AG10803 (cell line): ENCODE measurements around the gene GPX4.

Experiments
- DNase-seq: peaks from one replicate; pipeline ENCODE4 v3.0.0; 2010; ENCODE audit warnings: low read depth
- H3K4me3 ChIP-seq: 2 replicates; pipeline ENCODE4 v1.5.1; 2011; ENCODE audit warnings: mild to moderate bottlenecking, low read length, control low read depth
- TF ChIP-seq, protein P1 (sequence below): conservative IDR thresholded peaks from 2 replicates; pipeline ENCODE4 v1.5.1; 2011; ENCODE audit warnings: mild to moderate bottlenecking, low read length, control low read depth, inconsistent platforms

The GPX4 gene

DNA sequence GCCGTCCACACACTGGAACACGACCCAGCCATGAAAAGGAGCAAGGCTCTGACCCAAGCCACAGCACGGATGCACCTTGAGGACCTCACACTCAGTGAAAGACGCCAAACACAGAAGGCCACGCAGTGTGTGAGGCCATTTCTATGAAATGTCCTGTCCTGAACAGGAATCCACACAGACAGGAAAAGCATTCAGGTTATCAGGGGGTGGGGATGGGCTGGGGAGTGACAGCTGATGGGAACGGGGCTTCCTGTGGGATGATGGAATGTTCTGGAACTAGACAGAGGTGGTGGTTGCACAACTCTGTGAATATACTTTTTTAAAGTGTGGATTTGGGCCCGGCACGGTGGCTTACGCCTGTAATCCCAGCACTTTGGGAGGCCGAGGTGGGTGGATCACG is 30.6 kb downstream of the GPX4 start:
- DNase-seq, result no peak
- TF ChIP-seq, protein P1, sequence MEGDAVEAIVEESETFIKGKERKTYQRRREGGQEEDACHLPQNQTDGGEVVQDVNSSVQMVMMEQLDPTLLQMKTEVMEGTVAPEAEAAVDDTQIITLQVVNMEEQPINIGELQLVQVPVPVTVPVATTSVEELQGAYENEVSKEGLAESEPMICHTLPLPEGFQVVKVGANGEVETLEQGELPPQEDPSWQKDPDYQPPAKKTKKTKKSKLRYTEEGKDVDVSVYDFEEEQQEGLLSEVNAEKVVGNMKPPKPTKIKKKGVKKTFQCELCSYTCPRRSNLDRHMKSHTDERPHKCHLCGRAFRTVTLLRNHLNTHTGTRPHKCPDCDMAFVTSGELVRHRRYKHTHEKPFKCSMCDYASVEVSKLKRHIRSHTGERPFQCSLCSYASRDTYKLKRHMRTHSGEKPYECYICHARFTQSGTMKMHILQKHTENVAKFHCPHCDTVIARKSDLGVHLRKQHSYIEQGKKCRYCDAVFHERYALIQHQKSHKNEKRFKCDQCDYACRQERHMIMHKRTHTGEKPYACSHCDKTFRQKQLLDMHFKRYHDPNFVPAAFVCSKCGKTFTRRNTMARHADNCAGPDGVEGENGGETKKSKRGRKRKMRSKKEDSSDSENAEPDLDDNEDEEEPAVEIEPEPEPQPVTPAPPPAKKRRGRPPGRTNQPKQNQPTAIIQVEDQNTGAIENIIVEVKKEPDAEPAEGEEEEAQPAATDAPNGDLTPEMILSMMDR, result no peak
- H3K4me3 ChIP-seq, result no peak overlapping the region

DNA sequence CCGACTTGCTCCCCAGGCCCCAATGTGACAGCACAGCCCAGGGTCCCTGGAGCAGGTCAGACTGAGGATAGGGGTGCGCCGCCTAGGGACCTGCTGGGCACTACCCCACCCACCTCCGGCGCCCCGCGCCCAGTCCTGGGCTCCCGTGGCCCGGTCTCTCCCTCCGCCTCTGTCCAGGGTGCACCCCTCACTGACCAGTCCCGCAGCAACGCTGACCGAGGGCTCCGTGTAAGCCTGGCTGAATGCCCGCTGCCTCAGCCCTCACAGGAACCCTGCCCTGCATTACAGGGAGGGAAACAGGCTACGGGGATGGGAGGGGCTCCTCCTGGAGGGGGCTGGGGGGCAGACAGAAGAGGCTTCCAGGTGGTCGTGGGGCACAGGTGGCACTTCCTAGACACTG is 31.7 kb downstream of the GPX4 start:
- no peak for DNase-seq
- TF ChIP-seq, protein P1, result no peak
- H3K4me3 ChIP-seq, result no peak overlapping the region

DNA sequence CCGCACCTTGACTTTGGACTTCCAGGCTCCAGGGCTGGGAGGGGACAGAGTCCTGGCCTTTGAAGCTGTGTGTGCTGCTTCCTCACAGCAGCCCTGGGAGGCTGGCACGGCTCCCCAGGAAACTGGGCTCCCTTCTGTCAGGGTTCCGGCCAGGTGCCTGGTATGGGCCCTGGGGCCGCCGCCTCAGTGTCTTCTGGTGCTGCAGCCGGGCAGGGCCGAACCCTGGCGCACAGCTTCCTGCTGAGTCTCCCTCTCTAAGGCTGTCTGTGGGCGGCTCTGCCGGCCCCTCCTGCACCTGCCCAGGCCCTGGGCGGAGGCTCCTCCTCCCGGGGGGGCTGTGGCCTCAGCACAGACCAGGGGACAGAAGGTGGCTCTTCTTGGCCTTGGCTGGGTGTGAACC is 32.4 kb downstream of the GPX4 start:
- DNase-seq, result no peak
- TF ChIP-seq, protein P1, result no peak
- H3K4me3 ChIP-seq, result no peak overlapping the region

DNA sequence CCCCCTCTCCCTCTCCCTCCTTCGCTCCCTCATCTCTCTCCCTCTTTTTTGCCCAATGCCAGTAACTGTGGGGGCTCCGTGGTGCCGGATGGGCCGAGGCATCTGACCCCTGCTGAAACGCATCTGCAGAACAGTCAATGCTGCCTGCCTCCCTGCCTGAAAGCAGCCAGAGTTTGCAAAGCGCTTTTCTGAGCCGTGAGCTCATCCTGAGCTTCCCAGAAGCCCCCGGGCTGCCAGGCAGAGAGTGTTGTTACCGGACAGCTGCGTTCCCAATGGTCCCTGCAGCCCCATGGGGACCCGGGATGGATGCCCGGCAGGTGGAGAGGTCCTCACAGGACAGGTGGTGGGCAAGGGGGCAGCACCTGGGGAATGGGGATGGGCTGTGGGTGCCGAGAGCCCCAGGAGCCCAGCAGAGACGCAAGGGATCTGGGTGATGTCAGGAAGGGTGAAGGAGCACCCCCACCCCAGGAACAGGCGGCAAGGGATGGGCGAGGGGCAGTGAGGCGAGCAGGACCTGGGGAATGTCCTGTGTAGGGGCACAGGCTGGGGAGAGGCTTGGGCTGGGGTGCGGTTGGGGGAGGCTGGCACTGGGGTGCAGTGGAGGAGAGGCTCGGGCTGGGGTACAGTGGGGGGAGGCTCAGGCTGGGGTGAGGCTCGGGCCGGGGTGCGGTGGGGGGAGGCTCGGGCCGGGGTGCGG is 33.0 kb downstream of the GPX4 start:
- no peak overlapping the region for H3K4me3 ChIP-seq
- TF ChIP-seq, protein P1, result no peak
- DNase-seq, result no peak

DNA sequence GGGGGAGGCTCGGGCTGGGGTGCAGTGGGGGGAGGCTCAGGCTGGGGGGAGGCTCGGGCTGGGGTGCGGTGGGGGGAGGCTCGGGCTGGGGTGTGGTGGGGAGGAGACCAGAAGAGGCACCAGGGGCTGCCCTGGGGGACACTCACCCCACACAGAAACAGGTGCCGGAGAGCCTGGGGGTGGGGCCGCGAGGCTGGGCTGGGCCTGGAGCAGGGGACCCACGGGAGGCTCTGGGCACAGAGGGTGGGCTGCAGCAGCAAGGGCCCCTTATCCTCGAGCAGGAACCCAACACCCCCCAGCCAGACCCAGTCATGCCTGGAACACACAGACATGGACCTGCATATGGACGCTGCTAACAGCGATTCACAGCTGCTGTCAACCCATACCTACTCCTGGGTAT is 34.3 kb downstream of the GPX4 start:
- H3K4me3 ChIP-seq, result no peak overlapping the region
- DNase-seq, result no peak
- TF ChIP-seq, protein P1, result no peak

DNA sequence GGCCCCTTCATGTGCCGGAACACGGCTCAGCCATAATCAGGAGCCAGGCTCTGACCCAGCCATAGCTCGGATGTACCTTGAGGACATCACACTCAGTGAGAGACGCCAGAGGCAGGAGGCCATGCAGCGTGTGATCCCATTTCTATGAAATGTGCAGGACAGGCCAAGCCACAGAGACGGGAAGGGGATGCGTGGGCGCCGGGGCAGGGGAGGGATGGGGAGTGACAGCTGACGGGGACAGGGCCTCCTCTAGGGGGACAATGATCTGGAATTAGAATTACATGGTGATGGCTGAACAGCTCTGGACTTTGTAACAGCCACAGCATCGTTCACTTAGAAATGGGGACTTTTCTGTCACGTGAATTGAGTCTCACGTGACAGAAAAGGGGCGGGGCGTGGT is 35.3 kb downstream of the GPX4 start:
- no peak overlapping the region for H3K4me3 ChIP-seq
- TF ChIP-seq, protein P1, result no peak
- no peak for DNase-seq

DNA sequence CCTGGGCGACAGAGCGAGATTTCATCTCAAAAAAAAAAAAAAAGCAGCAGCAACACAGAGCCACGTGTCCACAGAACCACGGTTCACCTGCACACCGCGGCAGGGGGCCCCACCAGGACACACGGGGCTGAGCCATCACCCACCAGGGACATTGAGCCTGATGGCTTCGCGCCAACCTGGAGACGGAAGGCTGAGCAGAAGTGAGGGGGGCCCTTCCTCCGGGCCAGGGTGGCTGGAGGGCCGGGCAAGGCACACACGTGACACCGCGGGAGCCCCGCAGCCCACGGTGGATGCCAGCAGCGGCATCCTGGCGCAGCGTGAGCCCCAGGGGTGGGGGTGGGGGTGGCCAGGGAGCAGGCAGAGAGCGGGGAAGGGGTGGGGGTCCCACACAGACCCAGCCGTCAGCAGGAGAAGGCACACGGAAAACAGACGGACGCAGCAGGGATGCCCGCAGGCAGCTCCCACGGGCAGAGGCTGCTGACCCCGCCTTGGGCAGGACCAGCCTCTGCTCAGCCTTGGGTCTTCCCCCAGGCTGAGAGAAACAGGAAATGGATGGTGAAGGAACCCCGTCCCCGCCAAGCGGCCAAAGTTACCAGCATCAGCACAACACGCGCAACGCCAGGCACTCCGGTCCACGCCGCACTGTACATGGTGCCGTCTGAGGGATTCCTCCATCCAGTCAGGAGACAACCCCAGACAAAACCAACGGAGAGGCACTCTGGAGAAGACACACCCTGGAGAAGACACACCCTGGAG is 36.7 kb downstream of the GPX4 start:
- TF ChIP-seq, protein P1, result no peak
- no peak overlapping the region for H3K4me3 ChIP-seq
- DNase-seq, result no peak
